Type B pancreatic cell (in vitro differentiated cells): Measurements from ENCODE around the gene SPATC1L. TPM values are rescaled to one million over a fixed set of nuclear protein-coding genes. Genes with fewer than 3 reads are reported as not detected.
"Not testable (repeated sequence)": the region's sequence is repeated elsewhere in the genome, so short reads cannot be mapped to it uniquely, and the experiment has no call there.

Experiments
- DNase-seq: peaks from one replicate; pipeline ENCODE4 v3.0.0; 2021; ENCODE audit warnings: mixed read lengths; ENCODE audit not compliant: unreplicated experiment; ENCODE audit errors: extremely low spot score
- H3K27ac Mint-ChIP-seq: 2 replicates; pipeline ENCODE4 v1.8.0; 2021; ENCODE audit warnings: mild to moderate bottlenecking, mixed read lengths
- H3K27me3 Mint-ChIP-seq: 2 replicates; pipeline ENCODE4 v1.8.0; 2021; ENCODE audit warnings: mixed read lengths
- H3K36me3 Mint-ChIP-seq: 2 replicates; pipeline ENCODE4 v1.8.0; 2021; ENCODE audit warnings: mixed read lengths
- H3K4me1 Mint-ChIP-seq: one replicate; pipeline ENCODE4 v1.8.0; 2021; ENCODE audit warnings: mixed read lengths; ENCODE audit not compliant: unreplicated experiment
- H3K4me3 Mint-ChIP-seq: 2 replicates; pipeline ENCODE4 v1.8.0; 2021; ENCODE audit warnings: mild to moderate bottlenecking, mixed read lengths
- H3K9me3 Mint-ChIP-seq: 2 replicates; pipeline ENCODE4 v1.8.0; 2021; ENCODE audit warnings: mixed read lengths
- CTCF ChIP-seq: fragments of 200-600 bp; sonication (generic); conservative IDR thresholded peaks from 2 replicates; pipeline ENCODE4 v1.5.0; 2021; ENCODE audit warnings: antibody characterized with exemption, mild to moderate bottlenecking
- total RNA-seq: library from RNA; stranded (reverse); gene quantifications from 2 replicates; pipeline ENCODE4 v1.2.1, GENCODE V29; 2021; ENCODE audit warnings: low replicate concordance

The SPATC1L gene
- total RNA-seq, 1 donor from 2014 or later, result 24.7 TPM

- no peak for TF ChIP-seq CTCF
- DNase-seq, result peak; percentile 66
- H3K27me3 Mint-ChIP-seq, result no peaks in the 10 kb centered on the region
- no peak overlapping the region for H3K27ac Mint-ChIP-seq
- H3K9me3 Mint-ChIP-seq, result peaks cover 10% of the 10 kb centered on the region
- H3K36me3 Mint-ChIP-seq, result peaks cover 18% of the 10 kb centered on the region
- H3K4me1 Mint-ChIP-seq, result no peaks in the 10 kb centered on the region
- H3K4me3 Mint-ChIP-seq, result no peak overlapping the region
Observed at GRCh38 chr21:46172863-46173528, 11.3 kb downstream of the SPATC1L start.

- H3K9me3 Mint-ChIP-seq, result peaks cover 10% of the 10 kb centered on the region
- no peaks in the 10 kb centered on the region for H3K4me1 Mint-ChIP-seq
- no peak overlapping the region for H3K4me3 Mint-ChIP-seq
Observed at GRCh38 chr21:46171996-46172862, 12.0 kb downstream of the SPATC1L start.

GRCh38 chr21:46171585-46171984, 12.7 kb downstream of the SPATC1L start:
- peaks cover 8% of the 10 kb centered on the region for H3K36me3 Mint-ChIP-seq
- H3K27me3 Mint-ChIP-seq, result no peaks in the 10 kb centered on the region
- no peak for TF ChIP-seq CTCF
- H3K4me3 Mint-ChIP-seq, result no peak overlapping the region
- no peak overlapping the region for H3K27ac Mint-ChIP-seq
- no peaks in the 10 kb centered on the region for H3K4me1 Mint-ChIP-seq
- H3K9me3 Mint-ChIP-seq, result peaks cover 10% of the 10 kb centered on the region
- DNase-seq, result no peak

More at GRCh38 chr21:46171996-46172862, 12.0 kb downstream of the SPATC1L start:
- peak; percentile 48 for DNase-seq
- peaks cover 13% of the 10 kb centered on the region for H3K36me3 Mint-ChIP-seq
- no peak for TF ChIP-seq CTCF
- no peaks in the 10 kb centered on the region for H3K27me3 Mint-ChIP-seq
- H3K27ac Mint-ChIP-seq, result no peak overlapping the region

- H3K9me3 Mint-ChIP-seq, H3K27ac Mint-ChIP-seq, H3K27me3 Mint-ChIP-seq, H3K4me3 Mint-ChIP-seq, H3K4me1 Mint-ChIP-seq, H3K36me3 Mint-ChIP-seq, DNase-seq: not testable (repeated sequence)
Observed at GRCh38 chr21:46170436-46171193, 13.6 kb downstream of the SPATC1L start.

GRCh38 chr21:46168659-46169386, 15.4 kb downstream of the SPATC1L start:
- no peak for DNase-seq
- no peaks in the 10 kb centered on the region for H3K27me3 Mint-ChIP-seq
- H3K9me3 Mint-ChIP-seq, result no peaks in the 10 kb centered on the region
- no peak overlapping the region for H3K4me3 Mint-ChIP-seq
- TF ChIP-seq CTCF, result no peak
- no peaks in the 10 kb centered on the region for H3K4me1 Mint-ChIP-seq
- peak overlapping the region; percentile 74 for H3K27ac Mint-ChIP-seq
- H3K36me3 Mint-ChIP-seq, result peaks cover 4% of the 10 kb centered on the region
